ENCODE data around the gene RNPS1.
"Not testable (repeated sequence)": the region's sequence is repeated elsewhere in the genome, so short reads cannot be mapped to it uniquely, and the experiment has no call there.

RNPS1 gene

GRCh38 chr16:2253293-2253692 is 14.6 kb downstream of the RNPS1 start:
- no peak for DNase-seq

GRCh38 chr16:2252806-2253148 is 15.1 kb downstream of the RNPS1 start:
- DNase-seq, result no peak

GRCh38 chr16:2251296-2252111 is 16.4 kb downstream of the RNPS1 start, which contains the start of gene ECI1:
ECI1 (minus strand) TSS chr16:2251587; CDS start chr16:2251566, 21 bp downstream.
- DNase-seq, result peak; percentile 92 to 96

DNA sequence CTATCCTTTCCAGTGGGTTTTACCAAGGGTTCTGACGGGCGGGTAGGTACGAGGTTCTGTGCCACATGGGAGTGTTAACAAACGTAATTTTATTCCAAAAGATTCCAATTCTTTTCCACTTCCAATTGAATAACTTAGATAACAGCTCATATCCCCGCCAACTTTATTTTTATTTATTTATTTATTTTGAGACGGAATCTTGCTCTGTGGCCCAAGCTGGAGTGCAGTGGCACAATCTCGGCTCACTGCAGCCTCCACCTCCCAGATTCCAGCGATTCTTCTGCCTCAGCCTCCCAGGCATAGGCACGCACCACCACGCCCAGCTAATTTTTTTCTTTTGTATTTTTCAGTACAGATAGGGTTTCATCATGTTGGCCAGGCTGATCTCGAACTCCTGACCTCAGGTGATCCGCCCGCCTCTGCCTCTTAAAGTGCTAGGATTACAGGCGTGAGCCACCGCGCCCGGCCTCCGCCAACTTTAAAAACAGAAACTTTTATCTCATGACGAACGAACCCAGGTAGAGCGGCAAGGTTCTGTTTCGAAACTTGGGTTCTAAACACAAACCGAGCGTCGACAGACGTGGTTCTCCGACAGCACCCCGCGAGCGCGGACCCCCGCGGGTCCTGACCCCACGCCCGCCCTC is 17.2 kb downstream of the RNPS1 start:
- peak in 1 of 2 donors; percentile 28 for DNase-seq

GRCh38 chr16:2246301-2246885 is 21.5 kb downstream of the RNPS1 start:
- no peak for DNase-seq

DNA sequence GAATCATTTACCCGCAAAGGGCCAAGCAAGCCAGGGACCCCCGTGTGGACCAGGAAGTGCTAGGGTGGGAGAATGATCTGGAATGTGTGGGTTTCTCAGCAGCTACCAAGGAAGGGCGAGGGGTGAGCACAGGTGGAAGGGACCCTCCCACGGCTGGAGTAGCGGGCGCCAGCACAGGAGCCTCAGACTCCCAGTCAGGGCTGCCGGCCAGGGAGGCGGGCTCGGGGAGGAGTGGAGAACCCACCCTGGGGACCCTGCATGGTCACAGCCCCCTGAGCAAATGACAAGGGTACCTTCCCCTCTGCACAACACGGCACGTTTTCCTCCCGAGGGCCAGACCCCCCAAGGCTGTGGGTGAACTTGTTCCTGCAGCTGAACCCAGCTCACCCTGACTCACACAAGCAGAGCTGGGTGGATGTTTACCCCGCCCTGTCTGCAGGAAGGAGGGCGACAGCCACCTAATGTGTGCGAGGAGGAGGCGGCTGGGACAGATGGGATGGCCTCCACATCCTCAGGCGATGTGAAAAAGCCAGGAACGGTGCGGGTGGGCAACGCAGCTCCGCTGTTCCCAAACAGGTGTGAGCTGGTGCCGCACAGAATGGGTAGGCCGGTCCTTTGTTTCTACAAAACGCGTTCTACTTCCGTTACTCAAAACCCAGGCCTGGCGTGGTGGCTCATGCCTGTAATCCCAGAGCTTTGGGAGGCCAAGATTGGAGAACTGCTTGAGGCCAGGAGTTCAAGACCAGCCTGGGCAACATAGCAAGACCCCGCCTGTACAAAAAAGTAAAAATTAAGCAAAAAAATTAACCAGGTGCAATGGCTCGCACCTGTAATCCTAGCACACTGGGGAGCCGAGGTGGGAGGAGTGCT is 22.8 kb downstream of the RNPS1 start:
- no peak for DNase-seq

DNA sequence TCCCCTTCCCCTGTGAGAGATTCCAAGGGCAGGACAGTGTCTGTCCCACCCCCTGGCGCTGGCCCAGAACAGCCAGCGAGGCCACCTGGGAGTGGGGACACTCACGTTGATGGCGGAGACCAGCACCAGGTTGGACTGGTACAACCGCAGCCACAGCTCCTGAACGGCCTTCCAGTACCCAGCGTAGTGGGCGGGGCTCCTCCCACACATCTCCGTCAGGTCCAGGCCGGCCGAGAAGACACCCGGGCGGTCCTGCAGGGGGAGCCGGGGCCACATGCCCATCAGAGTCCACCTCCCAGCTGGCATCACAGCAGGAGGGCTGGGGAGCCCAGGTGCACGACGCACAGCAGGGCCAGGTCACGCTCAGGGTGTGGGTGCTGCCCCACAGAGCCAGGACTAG is 23.6 kb downstream of the RNPS1 start:
- no peak for DNase-seq

DNA sequence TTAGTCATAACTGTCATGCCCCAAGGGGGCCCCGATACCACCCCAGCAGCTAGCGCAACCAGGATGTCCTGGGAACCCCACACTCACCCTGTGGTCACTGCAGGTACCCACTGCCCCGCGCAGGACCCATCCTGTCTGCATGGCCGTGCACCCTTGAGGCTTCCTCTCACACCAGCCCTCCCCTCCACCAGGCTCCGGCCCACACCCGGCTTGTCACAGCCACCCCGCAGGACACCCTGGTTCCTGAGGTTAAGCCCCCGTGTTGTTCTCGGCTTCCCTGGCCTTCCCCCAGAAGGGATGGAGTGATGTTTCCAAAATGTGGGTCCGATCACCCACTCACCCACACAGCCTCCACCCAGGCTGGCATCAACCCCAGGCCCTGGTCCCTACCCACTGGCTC is 24.1 kb downstream of the RNPS1 start:
- no peak for DNase-seq

GRCh38 chr16:2243031-2243528 is 24.8 kb downstream of the RNPS1 start:
- no peak for DNase-seq

- DNase-seq, result peak in 1 of 2 donors; percentile 11
Observed at GRCh38 chr16:2242598-2242997, 25.3 kb downstream of the RNPS1 start.

- not testable (repeated sequence) for DNase-seq
Observed at GRCh38 chr16:2240331-2240730, 27.6 kb downstream of the RNPS1 start.

- DNase-seq, result no peak
Observed at GRCh38 chr16:2238838-2239675, 28.9 kb downstream of the RNPS1 start.

GRCh38 chr16:2238150-2238837 is 29.6 kb downstream of the RNPS1 start:
- DNase-seq, result no peak

GRCh38 chr16:2237493-2238149 is 30.3 kb downstream of the RNPS1 start:
- no peak for DNase-seq

- no peak for DNase-seq
Observed at GRCh38 chr16:2237102-2237482, 30.8 kb downstream of the RNPS1 start.

GRCh38 chr16:2236337-2237101 is 31.4 kb downstream of the RNPS1 start, which contains the start of gene DNASE1L2:
DNASE1L2 (plus strand) TSS chr16:2236444; CDS start chr16:2236817, 373 bp downstream.
- no peak for DNase-seq

- DNase-seq, result no peak
Observed at GRCh38 chr16:2235695-2236336, 32.1 kb downstream of the RNPS1 start.

DNA sequence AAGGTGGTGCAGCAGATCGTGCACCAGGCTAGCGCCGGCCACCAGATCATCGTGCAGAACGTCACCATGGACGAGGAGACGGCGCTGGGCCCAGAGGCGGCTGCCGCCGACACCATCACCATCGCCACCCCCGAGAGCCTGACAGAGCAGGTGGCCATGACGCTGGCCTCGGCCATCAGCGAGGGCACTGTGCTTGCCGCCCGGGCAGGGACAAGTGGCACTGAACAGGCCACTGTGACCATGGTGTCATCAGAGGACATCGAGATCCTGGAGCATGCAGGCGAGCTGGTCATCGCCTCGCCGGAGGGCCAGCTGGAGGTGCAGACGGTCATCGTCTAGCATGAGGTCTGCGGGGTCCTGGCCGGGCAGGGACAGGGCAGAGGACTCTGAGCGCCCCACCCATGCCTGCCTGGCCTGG is 32.7 kb downstream of the RNPS1 start:
- no peak for DNase-seq

- no peak for DNase-seq
Observed at GRCh38 chr16:2234813-2235170, 33.1 kb downstream of the RNPS1 start.
